GM18909 (cell line): ENCODE measurements around the gene PGAM2.

Experiments used
- ATAC-seq: cut with Tn5 transposase; IDR thresholded peaks from one replicate; pipeline ENCODE4 v1.9.1; 2021; ENCODE audit warnings: mild to moderate bottlenecking; ENCODE audit not compliant: unreplicated experiment, poor library complexity

PGAM2 gene

DNA sequence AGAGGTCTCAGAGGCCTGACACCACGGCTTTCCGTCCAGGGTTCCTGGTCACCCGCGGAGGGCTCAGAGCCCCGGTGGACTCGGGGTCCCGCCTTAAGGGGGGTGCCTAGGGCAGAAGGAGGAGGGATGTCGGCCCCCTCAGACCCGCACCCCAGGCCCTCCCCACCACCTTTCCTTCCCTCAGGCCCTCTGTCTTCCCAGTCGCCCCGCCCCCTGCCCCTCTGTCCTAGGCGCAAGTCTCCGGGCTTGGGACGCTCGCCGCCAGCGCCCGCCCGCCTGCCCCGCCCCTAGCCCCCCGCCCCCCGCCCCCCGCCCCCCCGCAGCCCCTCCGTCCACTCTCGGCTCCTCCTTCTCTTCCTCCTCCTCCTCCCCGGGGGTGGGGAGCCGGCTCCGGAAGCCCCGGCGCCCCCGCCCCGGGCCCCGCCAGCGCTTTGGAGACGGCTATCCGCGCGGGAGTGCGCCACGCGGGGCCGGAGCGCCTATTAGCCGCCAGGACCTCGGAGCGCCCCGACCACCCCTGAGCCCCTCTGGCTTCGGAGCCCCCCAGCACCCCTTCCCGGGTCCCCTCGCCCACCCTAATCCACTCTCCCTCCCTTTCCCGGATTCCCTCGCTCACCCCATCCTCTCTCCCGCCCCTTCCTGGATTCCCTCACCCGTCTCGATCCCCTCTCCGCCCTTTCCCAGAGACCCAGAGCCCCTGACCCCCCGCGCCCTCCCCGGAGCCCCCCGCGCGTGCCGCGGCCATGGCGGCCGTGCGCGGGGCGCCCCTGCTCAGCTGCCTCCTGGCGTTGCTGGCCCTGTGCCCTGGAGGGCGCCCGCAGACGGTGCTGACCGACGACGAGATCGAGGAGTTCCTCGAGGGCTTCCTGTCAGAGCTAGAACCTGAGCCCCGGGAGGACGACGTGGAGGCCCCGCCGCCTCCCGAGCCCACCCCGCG is 38.8 kb upstream of the PGAM2 start, which contains the start of gene AEBP1:
AEBP1 (plus strand) TSS at position 423 of the 937 bp plus-strand sequence; CDS start at position 744, 321 bp downstream.
- no peak for ATAC-seq

DNA sequence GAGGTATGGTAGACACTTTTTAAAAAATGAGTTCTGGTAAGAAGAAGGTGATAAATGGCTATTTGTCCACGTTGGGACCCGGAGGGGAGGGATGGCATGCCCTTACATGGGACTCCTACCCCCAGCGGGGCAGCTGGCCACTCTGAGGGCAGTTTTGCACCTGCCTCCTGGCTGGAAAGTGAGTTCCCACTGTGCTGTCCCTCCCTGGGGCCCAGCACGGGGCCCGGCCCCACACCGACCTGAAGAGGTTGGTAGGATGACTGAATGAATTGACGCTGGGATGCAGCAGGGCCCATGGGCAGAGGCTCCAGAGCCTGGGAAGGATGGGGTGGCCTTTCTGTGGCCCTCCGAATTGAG is 38.2 kb upstream of the PGAM2 start:
- no peak for ATAC-seq

DNA sequence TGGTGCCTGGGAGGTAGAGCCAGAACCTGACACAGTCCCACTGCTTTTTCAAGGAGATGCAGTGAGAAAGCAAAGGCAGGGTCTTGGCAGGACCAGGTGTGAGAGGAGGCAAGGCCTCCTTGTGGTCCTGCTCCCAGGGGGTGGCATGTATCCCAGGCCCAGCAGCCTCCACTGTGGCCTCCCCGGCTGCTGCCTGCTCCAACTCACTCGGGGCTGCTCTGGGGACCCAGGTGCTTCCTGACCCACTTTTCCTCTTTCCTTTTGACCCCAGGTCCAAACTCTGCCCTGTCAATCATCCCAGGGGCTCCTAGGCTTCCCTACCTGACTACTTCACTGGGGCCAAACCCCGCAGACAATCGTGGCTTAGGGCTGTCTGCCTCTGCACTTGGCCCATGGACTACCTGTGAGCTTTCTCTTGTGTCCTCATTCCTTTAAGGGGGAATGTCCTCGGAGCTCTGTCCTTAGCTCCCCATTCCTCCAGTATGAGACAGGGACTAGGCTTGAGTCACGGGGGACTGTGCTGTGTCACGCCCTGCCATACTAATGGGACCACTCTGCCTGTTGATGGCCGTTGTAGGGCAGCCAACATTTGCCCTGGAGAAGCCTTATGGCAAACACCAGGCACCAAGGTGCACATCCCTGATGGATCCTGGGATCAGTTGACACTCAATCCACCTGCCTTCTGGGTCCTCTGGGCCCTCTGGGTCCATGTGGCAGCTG is 37.6 kb upstream of the PGAM2 start:
- no peak for ATAC-seq

GRCh38 chr7:44101966-44102845 is 36.8 kb upstream of the PGAM2 start:
- ATAC-seq, result no peak

DNA sequence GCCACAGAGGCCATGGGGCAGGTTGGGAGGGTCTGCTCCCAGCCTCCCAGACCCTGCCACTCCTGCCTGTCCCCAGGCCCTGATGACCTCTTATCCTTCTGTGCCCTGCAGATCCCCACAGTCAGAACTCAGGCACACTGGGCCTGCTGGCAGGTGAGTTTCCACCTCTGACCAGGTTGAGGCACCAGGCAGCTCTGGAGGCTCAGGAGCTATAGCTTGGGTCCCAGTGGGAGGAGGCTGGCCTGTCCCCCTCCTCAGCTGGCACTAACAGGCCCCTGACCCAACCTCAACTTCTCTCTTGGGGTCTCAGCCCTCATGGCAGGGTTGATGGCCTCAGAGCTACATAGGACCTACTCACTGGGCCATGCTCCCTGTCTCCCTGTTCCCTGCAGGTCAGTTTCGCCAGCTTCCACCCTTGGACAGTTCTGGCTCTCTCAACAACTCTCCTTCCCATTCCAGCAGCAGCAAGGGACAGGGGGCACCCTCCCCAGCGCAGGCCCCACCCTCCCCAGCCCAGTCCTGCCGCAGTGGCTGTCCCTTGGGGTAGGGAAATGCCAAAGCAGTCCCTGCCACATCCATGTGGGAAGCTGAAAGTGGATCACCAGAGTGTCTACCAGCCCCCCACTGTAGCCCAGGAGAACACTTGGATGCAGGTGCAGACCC is 36.1 kb upstream of the PGAM2 start:
- no peak for ATAC-seq

DNA sequence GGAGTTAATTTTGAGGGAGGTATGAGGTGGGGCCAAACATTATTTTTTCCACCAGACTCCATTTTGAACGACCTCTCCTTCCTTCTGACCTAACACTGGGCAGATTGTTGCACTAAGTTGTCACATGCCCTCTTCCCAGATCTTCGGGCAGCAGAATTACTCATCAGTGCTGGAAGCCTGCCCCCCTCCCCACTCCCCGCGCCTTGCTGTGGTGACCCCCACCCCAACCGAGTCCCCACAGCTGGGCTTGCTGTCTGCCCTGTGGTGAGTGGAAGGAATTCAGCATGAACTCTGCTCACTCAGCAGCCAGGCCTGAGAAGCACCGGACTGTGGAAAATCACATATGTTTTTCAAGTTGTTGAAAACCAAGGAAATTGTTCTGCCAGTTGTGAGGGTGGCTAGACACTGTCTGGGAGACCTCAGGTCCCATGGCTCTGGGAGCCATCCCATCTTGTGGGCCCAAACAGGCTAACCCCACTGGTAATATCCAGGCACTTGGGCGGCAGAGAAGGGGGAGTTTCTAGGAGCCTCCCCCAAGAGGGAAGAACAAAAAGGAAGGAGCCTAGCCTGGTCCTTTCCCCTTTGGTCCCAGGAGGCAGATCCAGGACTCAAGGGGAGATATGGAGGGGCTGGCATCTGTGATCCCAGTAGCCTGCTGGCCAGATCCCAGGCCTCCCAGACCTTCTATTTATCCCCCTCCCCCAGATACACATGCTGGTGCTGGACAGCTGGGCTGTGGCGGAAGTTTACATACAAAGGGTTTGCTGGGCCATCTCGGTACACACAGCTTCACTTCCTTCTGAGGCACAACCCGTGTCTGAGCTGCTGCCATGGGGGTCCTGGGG is 35.3 kb upstream of the PGAM2 start:
- no peak for ATAC-seq

DNA sequence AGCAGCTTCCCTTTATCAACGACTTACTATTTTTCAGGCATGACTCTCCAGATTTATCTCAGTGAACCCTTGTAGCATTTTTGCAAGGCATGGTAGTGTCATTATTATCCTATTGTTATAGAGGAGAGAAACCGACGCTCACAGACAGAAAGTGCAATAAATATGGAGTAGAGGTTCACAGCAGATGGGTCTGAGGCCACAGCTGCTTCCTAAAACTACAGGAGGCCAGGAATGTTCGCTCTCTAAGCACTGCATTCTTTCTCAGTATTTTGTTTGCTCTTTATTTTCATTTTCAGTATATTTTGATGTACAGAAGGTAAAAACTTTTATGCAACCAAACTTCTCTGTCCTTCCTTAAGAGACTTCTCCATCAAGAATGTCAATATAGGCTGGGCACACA is 34.3 kb upstream of the PGAM2 start:
- ATAC-seq, result no peak

- no peak for ATAC-seq
These were observed 33.0 kb upstream of the PGAM2 start for GRCh38 chr7:44098092-44099068.

DNA sequence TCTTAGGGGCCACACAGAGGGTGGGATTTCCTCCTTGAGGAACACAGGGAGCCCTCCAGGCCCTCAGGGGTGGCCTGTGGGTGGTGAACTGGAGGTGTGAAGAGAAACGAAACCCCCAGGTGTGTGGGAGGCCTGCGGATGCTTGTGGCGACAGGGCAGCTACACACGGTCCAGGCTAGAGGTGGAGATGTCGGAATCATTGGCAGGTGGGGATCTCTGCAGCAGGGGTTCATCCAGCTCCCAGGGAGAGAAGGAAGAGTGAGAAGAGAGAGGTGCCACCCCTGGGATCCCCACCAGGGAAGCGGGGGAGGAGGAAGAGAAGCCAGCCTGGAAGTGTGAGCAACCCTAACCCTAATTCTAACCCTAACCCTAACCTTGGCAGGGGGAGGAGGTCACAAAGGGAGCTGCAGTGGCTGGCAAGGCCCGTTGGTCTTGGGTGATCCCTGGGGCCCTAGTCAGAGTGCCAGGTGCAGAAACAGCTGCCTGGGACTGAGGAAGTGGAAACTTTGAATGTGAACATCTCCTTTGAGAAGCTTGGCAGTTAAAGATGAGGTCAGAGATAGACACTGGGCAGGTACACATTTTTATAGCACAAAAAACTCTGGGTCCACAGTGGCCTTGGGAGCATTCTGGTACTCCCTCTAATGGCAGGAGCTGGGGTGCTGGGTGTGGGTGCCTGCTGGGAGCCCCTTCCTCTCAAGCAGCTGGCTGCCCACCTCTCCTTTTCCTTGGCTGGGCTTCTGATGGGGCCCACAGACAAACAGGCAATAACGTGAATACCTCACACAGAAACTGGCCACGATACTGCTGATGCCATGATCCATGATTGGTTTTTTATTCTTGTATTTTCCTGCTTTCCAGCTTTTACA is 31.9 kb upstream of the PGAM2 start:
- ATAC-seq, result peak; percentile 78

DNA sequence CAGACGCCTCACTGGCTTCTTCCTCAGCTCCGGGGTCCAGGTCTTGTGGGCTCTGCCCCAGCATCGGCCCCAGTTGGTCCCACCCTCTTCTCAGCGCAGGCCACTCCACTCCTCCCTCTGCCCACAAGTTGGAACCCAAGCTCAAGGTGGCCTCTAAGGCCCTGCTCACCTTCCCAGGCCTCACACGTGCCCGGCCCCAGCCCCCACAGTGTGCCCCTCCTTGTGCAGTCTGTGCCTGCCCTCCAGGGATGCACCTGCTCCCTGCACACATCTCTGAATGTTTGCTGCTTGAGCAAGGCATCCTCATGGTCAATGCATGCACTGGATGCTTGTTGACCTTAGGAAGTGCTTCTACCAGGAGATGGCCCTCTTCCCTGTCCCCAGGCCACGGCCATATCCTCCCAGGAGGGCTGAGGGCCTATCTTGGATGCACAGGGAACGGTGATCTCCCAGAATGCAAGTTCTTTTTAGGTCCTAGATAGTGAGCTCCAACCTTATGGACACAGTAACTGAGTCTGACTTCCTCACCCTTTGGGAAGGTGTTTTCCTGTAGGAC is 31.0 kb upstream of the PGAM2 start:
- no peak for ATAC-seq

DNA sequence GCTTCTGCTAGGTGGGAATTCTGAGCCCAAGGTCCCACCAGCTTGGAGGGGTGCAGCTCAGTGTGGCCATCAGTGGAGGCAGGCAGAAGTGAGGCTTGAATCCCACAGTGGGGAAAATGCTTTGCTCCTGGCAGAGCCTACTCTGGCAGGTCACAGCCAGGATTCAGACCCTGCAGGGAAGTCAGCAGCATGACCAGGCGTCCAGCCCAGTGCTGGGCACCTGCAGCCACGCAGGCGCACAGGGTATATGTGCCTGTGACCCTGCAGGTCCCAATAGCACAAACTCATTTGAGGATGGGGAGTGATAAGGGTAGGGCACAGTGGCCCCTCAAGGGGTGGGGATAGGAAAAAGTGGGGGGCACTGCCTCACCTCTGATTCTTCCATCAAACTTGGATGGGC is 30.4 kb upstream of the PGAM2 start:
- no peak for ATAC-seq

DNA sequence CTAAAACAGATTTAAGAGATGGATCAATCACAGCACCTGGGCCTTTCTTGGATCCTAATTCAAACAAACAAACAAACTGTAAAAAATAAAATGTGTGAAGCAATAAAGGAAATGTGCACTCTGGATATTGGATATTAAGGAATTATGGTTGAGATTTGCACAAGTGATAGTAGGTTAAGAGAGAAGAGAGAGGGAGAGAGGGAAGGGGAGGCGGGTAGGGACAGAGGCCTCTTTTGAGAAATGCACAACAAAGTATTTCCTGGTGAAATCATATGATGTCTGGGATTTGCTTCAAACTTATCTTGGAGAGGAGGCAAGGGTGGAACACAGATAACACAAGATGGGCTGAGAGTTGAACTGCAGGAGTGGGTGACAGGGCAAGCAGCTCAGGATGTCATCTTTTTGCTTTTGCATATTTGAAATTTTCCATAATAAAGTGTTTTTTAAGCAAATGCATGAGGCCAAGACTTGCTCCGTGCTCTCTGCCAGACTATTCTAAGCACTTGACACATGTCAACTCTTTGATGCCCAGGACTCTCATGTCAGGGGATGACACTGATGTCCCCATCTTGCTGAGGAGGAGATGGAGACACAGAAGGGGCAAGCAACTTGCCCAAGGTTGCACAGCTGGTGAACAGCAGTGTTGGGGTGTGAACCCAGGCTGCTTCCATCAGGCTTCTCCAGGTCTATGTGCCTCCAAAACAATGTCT is 29.7 kb upstream of the PGAM2 start:
- no peak for ATAC-seq

DNA sequence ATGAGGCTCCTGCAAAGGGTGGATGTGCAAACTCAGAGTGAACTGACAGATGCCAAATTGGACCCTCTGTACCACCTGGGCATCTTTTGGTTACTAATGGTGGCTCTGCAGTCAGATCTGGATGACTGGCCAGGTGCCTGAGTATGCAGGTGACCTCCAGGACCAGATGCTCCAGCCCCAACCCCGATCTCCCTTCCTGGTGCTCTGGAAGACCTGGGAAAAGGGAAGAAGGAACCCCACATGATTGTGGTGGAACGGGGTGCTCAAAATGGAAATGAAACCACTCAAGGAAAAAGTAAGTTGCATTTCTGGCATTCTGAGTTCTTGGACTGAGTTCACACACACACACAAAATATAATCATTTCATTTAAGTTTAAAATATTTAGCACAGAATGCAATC is 29.0 kb upstream of the PGAM2 start:
- ATAC-seq, result no peak

DNA sequence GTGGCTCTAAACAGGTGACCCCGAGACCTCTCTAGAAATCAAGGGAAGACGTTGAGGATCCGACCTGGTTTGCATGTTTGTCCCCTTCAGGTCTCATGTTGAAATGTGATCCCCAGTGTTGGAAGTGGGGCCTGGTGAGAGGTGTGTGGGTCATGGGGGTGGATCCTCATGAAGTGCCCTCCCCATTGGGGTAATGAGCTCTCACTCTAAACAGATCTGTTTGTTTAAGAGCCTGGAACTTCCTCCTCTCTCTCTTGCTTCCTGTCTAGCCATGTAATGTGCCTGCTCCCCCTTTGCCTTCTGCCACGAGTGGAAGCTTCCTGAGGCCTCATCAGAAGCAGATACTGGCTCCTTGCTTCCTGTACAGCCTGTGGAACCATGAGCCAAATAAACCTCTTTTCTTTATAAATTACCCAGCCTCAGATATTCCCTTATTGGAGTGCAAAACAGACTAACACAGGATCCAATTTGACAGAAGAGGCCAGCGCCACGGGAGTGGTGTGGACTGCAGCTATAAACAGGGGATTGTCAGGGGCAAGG is 27.8 kb upstream of the PGAM2 start:
- no peak for ATAC-seq

DNA sequence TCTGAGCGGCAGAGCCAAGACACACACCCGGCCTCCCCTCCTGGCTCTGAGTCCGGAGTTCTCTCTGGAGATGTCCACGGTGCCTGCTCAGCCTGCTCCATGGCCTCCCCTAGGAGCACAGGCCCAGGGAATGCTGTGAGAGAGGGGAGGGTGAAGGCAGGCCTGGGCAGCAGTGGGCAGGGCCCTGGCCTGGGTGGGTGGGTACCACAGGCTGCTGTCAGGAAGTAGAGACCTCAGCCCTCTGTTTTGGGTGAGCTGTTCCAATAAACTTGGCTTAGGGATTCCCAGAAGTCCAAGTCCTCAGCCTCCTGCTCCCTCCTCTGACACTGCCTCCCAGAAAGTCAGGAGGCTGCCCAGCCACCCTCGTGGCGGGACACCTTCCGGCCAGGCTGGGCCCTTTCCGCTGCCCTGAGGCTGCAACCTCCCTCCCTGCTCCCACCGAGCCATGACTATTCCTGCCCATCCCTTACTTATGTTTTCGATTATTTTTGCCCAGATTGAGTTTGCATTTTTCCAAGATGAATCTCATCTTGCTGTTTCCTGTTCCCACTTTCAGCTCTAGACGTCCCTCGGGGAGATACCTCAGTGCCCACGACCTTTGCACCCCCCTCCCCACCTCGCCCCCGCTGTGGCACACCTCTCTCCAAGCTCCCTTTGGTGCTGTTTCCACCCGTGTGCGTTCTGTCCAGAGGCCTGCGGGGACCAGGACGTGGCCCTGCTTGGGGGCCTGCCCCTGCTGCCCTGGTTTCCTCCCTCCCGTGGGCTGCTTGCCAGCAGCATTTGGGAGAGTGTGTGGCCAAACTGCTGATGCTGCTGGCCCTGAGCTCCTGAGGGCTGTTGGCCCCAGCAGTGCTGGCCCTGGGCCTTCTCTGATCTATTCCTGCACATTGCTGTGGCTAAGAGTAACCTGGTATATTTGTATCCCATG is 22.8 kb upstream of the PGAM2 start:
- ATAC-seq, result no peak
